Right atrium auricular region (tissue), 2 donors: ENCODE data around the gene ATP5MC3. TPM values are rescaled to one million over a fixed set of nuclear protein-coding genes. Genes with fewer than 3 reads are reported as not detected.

Source experiments
- DNase-seq: peaks from one replicate; pipeline ENCODE4 v3.0.0-alpha.2; 2019; ENCODE audit warnings: low spot score
- H3K27ac ChIP-seq, 2 donors: fragments of 200-600 bp; sonication (generic); 1 replicate in 1 of 2; 2 replicates in 1 of 2; pipeline ENCODE4 v1.5.1; 2016 to 2019
- H3K27me3 ChIP-seq, 2 donors: fragments of 200-600 bp; sonication (generic); one replicate each; pipeline versions ENCODE4 v1.5.1 to v1.6.0; 2017 to 2019
- H3K36me3 ChIP-seq: fragments of 200-600 bp; sonication (generic); one replicate; pipeline ENCODE4 v1.5.1; 2016
- H3K4me1 ChIP-seq, 2 donors: fragments of 200-600 bp; sonication (generic); one replicate each; pipeline versions ENCODE4 v1.5.1 to v1.6.0; 2017 to 2019
- H3K4me3 ChIP-seq, 2 donors: fragments of 200-600 bp; sonication (generic); 1 replicate in 1 of 2; 2 replicates in 1 of 2; pipeline ENCODE4 v1.5.1; 2017 to 2019; ENCODE audit warnings: mild to moderate bottlenecking in 1 of 2, moderate library complexity in 1 of 2
- H3K9me3 ChIP-seq, 2 donors: fragments of 200-600 bp; sonication (generic); one replicate each; pipeline ENCODE4 v1.5.1; 2019
- microRNA counts, 2 donors: library from miRNA; unstranded; fragments of <30 nt; microRNA quantifications; one replicate each; lab custom pipeline; 2016 to 2017
- microRNA-seq, 2 donors: library from miRNA; unstranded; fragments of <30 nt; microRNA quantifications; one replicate each; pipeline ENCODE4, GENCODE V29; 2016 to 2017; ENCODE audit warnings: borderline number of aligned reads in 2 of 2, borderline replicate concordance in 1 of 2
- total RNA-seq, 2 donors: library from RNA; depleted of rRNA; stranded (reverse); fragments of >200 nt; gene quantifications; one replicate each; pipeline ENCODE4 v1.1.0, GENCODE V29; 2016
- TF ChIP-seq, protein P1 (sequence below), 2 donors: fragments of 200-600 bp; sonication (generic); IDR thresholded peaks; one replicate each; pipeline ENCODE4 v1.5.1; 2019; ENCODE audit warnings: antibody characterized with exemption in 2 of 2

The ATP5MC3 gene
- total RNA-seq, 2 donors from 2014 or later: 492 to 746 TPM

GRCh38 chr2:175135177-175135576 lies 46.3 kb downstream of the ATP5MC3 start:
- Histone ChIP-seq H3K27ac (no peak overlapping the region), H3K9me3 (no peaks in the 10 kb centered on the region), H3K36me3 (no peaks in the 10 kb centered on the region)

DNA sequence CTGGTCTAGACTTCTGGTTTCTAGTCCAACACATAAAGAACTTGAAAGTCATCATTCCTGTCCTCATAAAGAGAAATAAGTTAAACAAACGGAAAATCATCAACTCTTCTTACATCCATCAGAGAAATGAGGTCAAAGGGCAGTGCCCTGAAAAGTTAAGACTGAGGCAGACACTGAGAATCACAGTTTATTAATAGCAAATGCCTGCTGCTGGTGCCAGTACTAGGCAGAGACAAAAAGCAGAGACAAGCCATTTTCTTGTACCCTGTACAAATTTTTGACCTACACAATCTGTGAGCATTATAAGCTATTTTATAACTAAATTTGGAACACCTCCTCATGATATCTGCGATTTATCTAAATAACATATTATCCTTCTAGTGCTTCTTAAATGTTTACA lies 50.3 kb downstream of the ATP5MC3 start:
- H3K36me3 ChIP-seq: peaks cover 11% of the 10 kb centered on the region
- no peak overlapping the region for H3K4me3 ChIP-seq
- TF ChIP-seq, protein P1, sequence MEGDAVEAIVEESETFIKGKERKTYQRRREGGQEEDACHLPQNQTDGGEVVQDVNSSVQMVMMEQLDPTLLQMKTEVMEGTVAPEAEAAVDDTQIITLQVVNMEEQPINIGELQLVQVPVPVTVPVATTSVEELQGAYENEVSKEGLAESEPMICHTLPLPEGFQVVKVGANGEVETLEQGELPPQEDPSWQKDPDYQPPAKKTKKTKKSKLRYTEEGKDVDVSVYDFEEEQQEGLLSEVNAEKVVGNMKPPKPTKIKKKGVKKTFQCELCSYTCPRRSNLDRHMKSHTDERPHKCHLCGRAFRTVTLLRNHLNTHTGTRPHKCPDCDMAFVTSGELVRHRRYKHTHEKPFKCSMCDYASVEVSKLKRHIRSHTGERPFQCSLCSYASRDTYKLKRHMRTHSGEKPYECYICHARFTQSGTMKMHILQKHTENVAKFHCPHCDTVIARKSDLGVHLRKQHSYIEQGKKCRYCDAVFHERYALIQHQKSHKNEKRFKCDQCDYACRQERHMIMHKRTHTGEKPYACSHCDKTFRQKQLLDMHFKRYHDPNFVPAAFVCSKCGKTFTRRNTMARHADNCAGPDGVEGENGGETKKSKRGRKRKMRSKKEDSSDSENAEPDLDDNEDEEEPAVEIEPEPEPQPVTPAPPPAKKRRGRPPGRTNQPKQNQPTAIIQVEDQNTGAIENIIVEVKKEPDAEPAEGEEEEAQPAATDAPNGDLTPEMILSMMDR (IDR thresholded peaks at IDR 0.05): no peak
- DNase-seq: no peak
- H3K4me1 ChIP-seq: peaks cover 0 to 7% of the 10 kb centered on the region in 2 donors
- H3K9me3 ChIP-seq: no peaks in the 10 kb centered on the region
- no peaks in the 10 kb centered on the region for H3K27me3 ChIP-seq
- no peak overlapping the region for H3K27ac ChIP-seq

More at GRCh38 chr2:175135177-175135576, 46.3 kb downstream of the ATP5MC3 start:
- Histone ChIP-seq H3K4me1 (peaks cover 0 to 10% of the 10 kb centered on the region in 2 donors), H3K27me3 (no peaks in the 10 kb centered on the region), H3K4me3 (no peak overlapping the region)
- no peak for DNase-seq
- TF ChIP-seq, protein P1 (IDR thresholded peaks at IDR 0.05): no peak

DNA sequence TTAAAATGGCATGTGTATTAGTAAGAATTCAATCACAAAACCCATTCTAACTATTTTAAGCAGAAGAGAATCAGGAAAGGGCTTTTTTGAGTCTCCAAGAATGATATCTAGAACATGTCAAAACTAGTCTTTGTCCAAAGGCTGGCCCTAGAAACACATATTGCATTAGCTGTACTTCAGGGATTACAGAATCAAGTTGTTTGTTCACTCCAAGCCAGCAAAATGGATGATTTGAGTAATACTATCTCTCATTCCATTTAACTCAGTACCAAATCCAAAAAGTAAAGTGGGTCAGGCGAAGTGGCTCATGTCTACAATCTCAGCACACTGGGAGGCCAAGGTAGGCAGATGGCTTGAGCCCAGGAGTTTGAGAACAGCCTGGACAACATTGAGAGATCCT lies 54.8 kb downstream of the ATP5MC3 start:
- TF ChIP-seq, protein P1 (IDR thresholded peaks at IDR 0.05): no peak
- DNase-seq: no peak
- Histone ChIP-seq H3K9me3 (no peaks in the 10 kb centered on the region), H3K27ac (no peak overlapping the region), H3K36me3 (peaks cover 11% of the 10 kb centered on the region), H3K27me3 (no peaks in the 10 kb centered on the region), H3K4me3 (no peak overlapping the region), H3K4me1 (peaks cover 0 to 3% of the 10 kb centered on the region in 2 donors)

MicroRNA genes within 50 kb of the gene (microRNA counts, 767-probe panel; counts per million panel counts)
- 0 to 31.0 counts per million in 2 donors for microRNA hsa-miR-933 (lab: Ali Mortazavi, UCI)

Small RNA genes within 50 kb of the gene (microRNA-seq; reads per million reads assigned to microRNA genes)
- 0.71 reads per million in 2 donors for gene MIR933

Other genes with a start within 250 kb of the ATP5MC3 start
- 1 to 10 TPM; 4.1 to 9.3 TPM for gene CHN1, start 176.3 kb downstream of the ATP5MC3 start, total RNA-seq
- 10 to 100 TPM; 22.3 to 28.1 TPM for gene ATF2, start 13.5 kb downstream of the ATP5MC3 start, total RNA-seq